IPS-18a (cell line): ENCODE measurements around the gene CYP2A6.
"Not testable (repeated sequence)": the region's sequence is repeated elsewhere in the genome, so short reads cannot be mapped to it uniquely, and the experiment has no call there.

Experiments used
- H3K27ac ChIP-seq: one replicate; pipeline ENCODE4 v1.5.1; 2013; ENCODE audit warnings: low read length
- H3K27me3 ChIP-seq: one replicate; pipeline ENCODE4 v1.6.1; 2013; ENCODE audit warnings: mild to moderate bottlenecking, low read length; ENCODE audit not compliant: control insufficient read depth, insufficient read depth
- H3K36me3 ChIP-seq: one replicate; pipeline ENCODE4 v1.6.1; 2013; ENCODE audit warnings: low read depth, low read length; ENCODE audit not compliant: control insufficient read depth
- H3K4me1 ChIP-seq: one replicate; pipeline ENCODE4 v1.6.1; 2013; ENCODE audit warnings: low read depth, low read length; ENCODE audit not compliant: control insufficient read depth
- H3K4me3 ChIP-seq: one replicate; pipeline ENCODE4 v1.5.1; 2013; ENCODE audit warnings: low read length
- H3K9ac ChIP-seq: one replicate; pipeline ENCODE4 v1.6.1; 2013; ENCODE audit warnings: mild to moderate bottlenecking, low read length, moderate library complexity
- H3K9me3 ChIP-seq: one replicate; pipeline ENCODE4 v1.6.1; 2013; ENCODE audit warnings: low read depth, low read length; ENCODE audit not compliant: control insufficient read depth

CYP2A6 gene

GRCh38 chr19:40850277-40850676 lies at the start of gene CYP2A6:
Gene CYP2A6 (minus strand): TSS chr19:40850447. CDS start chr19:40850426, 21 bp downstream.
- not testable (repeated sequence) for H3K4me1 ChIP-seq, H3K9ac ChIP-seq, H3K27ac ChIP-seq, H3K4me3 ChIP-seq, H3K9me3 ChIP-seq, H3K36me3 ChIP-seq
- peaks cover 30% of the 10 kb centered on the region for H3K27me3 ChIP-seq

GRCh38 chr19:40899964-40900363 lies 49.7 kb upstream of the CYP2A6 start:
- not testable (repeated sequence) for H3K9me3 ChIP-seq, H3K4me3 ChIP-seq, H3K27me3 ChIP-seq, H3K9ac ChIP-seq, H3K27ac ChIP-seq, H3K36me3 ChIP-seq, H3K4me1 ChIP-seq

GRCh38 chr19:40896843-40897789 lies 46.9 kb upstream of the CYP2A6 start:
- not testable (repeated sequence) for H3K27ac ChIP-seq, H3K4me3 ChIP-seq, H3K9me3 ChIP-seq, H3K36me3 ChIP-seq, H3K9ac ChIP-seq, H3K4me1 ChIP-seq, H3K27me3 ChIP-seq

- no peaks in the 10 kb centered on the region for H3K36me3 ChIP-seq
- H3K27ac ChIP-seq: no peak overlapping the region
- no peaks in the 10 kb centered on the region for H3K27me3 ChIP-seq
- no peak overlapping the region for H3K9ac ChIP-seq
- H3K9me3 ChIP-seq: no peaks in the 10 kb centered on the region
- no peak overlapping the region for H3K4me3 ChIP-seq
- H3K4me1 ChIP-seq: no peaks in the 10 kb centered on the region
Measured at GRCh38 chr19:40896418-40896796, 46.2 kb upstream of the CYP2A6 start.

- Histone ChIP-seq H3K9me3 (no peaks in the 10 kb centered on the region), H3K27me3 (peaks cover 7% of the 10 kb centered on the region), H3K36me3 (no peaks in the 10 kb centered on the region), H3K9ac (no peak overlapping the region), H3K4me3 (no peak overlapping the region), H3K27ac (no peak overlapping the region), H3K4me1 (no peaks in the 10 kb centered on the region)
Measured at GRCh38 chr19:40893112-40893511, 42.9 kb upstream of the CYP2A6 start.

- Histone ChIP-seq H3K27me3 (peaks cover 7% of the 10 kb centered on the region), H3K4me1 (no peaks in the 10 kb centered on the region), H3K9me3 (no peaks in the 10 kb centered on the region), H3K36me3 (no peaks in the 10 kb centered on the region), H3K9ac (no peak overlapping the region), H3K27ac (no peak overlapping the region), H3K4me3 (no peak overlapping the region)
Measured at GRCh38 chr19:40889366-40889765, 39.1 kb upstream of the CYP2A6 start.

GRCh38 chr19:40888191-40888590 lies 37.9 kb upstream of the CYP2A6 start:
- H3K36me3 ChIP-seq: no peaks in the 10 kb centered on the region
- H3K4me3 ChIP-seq: no peak overlapping the region
- no peaks in the 10 kb centered on the region for H3K4me1 ChIP-seq
- H3K27me3 ChIP-seq: peaks cover 7% of the 10 kb centered on the region
- no peak overlapping the region for H3K9ac ChIP-seq
- no peaks in the 10 kb centered on the region for H3K9me3 ChIP-seq
- H3K27ac ChIP-seq: no peak overlapping the region

- H3K4me3 ChIP-seq, H3K27ac ChIP-seq, H3K9me3 ChIP-seq, H3K9ac ChIP-seq, H3K36me3 ChIP-seq, H3K4me1 ChIP-seq, H3K27me3 ChIP-seq: not testable (repeated sequence)
Measured at GRCh38 chr19:40884187-40884931, 34.1 kb upstream of the CYP2A6 start.

GRCh38 chr19:40882062-40882461 lies 31.8 kb upstream of the CYP2A6 start, which contains the start of gene CYP2A7:
Gene CYP2A7 (minus strand): TSS chr19:40882231. CDS start chr19:40882210, 21 bp downstream.
- not testable (repeated sequence) for H3K9me3 ChIP-seq, H3K27ac ChIP-seq, H3K4me3 ChIP-seq

GRCh38 chr19:40879349-40879748 lies 29.1 kb upstream of the CYP2A6 start:
- not testable (repeated sequence) for H3K36me3 ChIP-seq, H3K9me3 ChIP-seq, H3K9ac ChIP-seq, H3K27ac ChIP-seq, H3K27me3 ChIP-seq, H3K4me1 ChIP-seq, H3K4me3 ChIP-seq

More at GRCh38 chr19:40882062-40882461, 31.8 kb upstream of the CYP2A6 start, which contains the start of gene CYP2A7:
- H3K36me3 ChIP-seq, H3K9ac ChIP-seq, H3K4me1 ChIP-seq, H3K27me3 ChIP-seq: not testable (repeated sequence)

GRCh38 chr19:40875526-40875951 lies 25.3 kb upstream of the CYP2A6 start:
- H3K9ac ChIP-seq, H3K27ac ChIP-seq, H3K4me1 ChIP-seq, H3K36me3 ChIP-seq, H3K27me3 ChIP-seq, H3K9me3 ChIP-seq: not testable (repeated sequence)
- peak overlapping the region; percentile 53 for H3K4me3 ChIP-seq
